ENCODE measurements around the gene LLCFC1.

Gene LLCFC1

DNA sequence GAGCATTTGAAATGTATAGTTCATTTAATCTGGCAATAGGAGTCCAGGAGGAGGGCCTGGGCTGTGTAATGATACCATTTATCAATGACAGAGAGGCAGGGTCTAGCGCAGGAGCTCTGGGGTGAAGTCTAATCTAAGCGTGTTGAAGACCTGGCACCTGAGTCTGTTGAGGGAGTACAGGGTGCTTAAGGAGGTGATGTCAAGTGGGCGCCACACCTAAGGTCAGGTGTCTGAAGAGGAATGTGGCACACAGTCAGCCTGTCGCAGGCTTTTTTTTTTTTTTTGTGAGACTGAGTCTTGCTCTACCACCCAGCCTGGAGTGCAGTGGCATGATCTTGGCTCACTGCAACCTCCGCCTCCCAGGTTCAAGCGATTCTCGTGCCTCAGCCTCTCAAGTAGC, 2.3 kb downstream of the LLCFC1 start:
- H3K4me1 Mint-ChIP-seq (ENCODE audit: low read depth), result no peaks in the 10 kb centered on the region
- no peaks in the 10 kb centered on the region for H3K9me3 Mint-ChIP-seq
- no peak overlapping the region for H3K4me3 Mint-ChIP-seq
- peaks cover 14% of the 10 kb centered on the region for H3K27me3 Mint-ChIP-seq
- H3K36me3 Mint-ChIP-seq (ENCODE audit: low read depth), result no peaks in the 10 kb centered on the region
- no peak overlapping the region for H3K27ac Mint-ChIP-seq
- intact Hi-C loops (cut with micrococcal nuclease), result no loop called here

DNA sequence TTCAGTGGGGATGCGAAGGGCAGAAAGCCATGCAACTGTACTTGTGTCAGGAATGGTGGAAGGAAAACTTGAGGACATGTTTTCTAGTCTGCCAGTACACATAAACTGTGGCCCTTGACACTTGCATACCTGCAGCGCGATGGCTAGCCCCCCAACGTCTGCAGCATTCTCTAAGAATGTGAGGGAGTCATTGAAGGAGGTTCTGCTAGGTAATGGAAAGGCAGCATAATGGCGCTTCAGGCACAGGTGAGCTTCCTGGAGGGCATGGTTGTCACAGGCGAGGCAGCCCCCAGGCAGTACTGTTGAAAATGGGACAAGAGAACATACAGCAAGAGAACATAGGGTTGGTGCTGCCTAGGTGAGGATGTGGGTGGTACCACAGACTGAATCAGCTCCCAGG, 3.5 kb downstream of the LLCFC1 start:
- intact Hi-C loops (cut with micrococcal nuclease), result no loop called here
- Mint-ChIP-seq H3K4me3 (no peak overlapping the region), H3K9me3 (no peaks in the 10 kb centered on the region), H3K36me3 (ENCODE audit: low read depth) (no peaks in the 10 kb centered on the region), H3K27ac (no peak overlapping the region), H3K4me1 (ENCODE audit: low read depth) (no peaks in the 10 kb centered on the region), H3K27me3 (peaks cover 16% of the 10 kb centered on the region)

DNA sequence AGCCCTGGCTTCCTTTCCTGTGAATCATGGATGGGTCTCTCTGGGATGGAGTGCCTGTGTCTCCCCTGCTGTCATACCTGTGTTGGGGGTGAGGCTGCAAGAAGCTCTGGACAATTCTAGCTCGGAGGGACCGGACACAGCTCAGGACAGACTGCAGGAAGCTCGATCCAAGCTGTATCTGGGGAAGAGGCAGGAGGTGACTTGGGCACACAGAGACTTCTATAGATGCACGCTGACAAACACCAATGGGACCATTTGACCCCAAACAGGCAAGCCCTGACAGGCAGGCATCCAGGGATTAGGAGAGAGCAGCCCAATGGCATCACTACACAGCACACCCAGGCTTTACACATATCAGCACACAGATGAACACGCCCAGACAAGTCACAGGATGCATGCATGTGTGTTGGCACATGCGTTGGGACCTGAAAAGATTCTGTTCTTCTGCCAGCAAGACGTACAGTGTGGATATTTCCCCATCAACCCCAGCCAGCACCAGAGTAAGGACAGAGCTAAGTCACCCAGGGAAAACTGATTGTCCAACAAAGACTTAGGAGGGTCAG, 4.5 kb downstream of the LLCFC1 start:
- no peaks in the 10 kb centered on the region for H3K9me3 Mint-ChIP-seq
- intact Hi-C loops (cut with micrococcal nuclease), result no loop called here
- no peak overlapping the region for H3K4me3 Mint-ChIP-seq
- H3K27ac Mint-ChIP-seq, result no peak overlapping the region
- H3K4me1 Mint-ChIP-seq (ENCODE audit: low read depth), result no peaks in the 10 kb centered on the region
- H3K36me3 Mint-ChIP-seq (ENCODE audit: low read depth), result no peaks in the 10 kb centered on the region
- H3K27me3 Mint-ChIP-seq, result peaks cover 13% of the 10 kb centered on the region

DNA sequence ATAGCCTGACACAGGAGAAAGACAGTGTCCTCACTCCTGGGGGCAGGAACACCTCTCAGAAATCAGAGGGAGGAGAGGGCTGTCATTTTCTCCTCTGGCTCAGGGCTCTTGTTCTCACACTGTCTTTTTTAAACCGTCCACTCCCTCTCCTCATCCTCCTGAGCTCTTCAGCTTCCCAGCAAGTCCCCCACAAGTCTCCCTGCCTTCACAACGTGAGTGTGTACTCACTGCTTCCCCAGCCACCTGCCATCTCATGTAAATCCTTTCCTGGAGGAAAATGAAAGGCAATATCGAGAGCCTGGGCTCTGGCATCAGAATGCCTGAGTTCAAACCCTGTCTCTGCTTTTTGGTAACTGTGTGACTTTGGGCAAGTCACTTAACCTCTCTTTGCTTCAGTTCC, 5.7 kb downstream of the LLCFC1 start:
- Mint-ChIP-seq H3K27ac (no peak overlapping the region), H3K9me3 (no peaks in the 10 kb centered on the region), H3K27me3 (peaks cover 13% of the 10 kb centered on the region), H3K4me3 (no peak overlapping the region), H3K4me1 (ENCODE audit: low read depth) (no peaks in the 10 kb centered on the region), H3K36me3 (ENCODE audit: low read depth) (no peaks in the 10 kb centered on the region)
- intact Hi-C loops (cut with micrococcal nuclease), result no loop called here

GRCh38 chr7:142948603-142949002, 9.3 kb downstream of the LLCFC1 start:
- intact Hi-C loops (cut with micrococcal nuclease), result no loop called here
- peaks cover 16% of the 10 kb centered on the region for H3K27me3 Mint-ChIP-seq
- H3K9me3 Mint-ChIP-seq, result peaks cover 2% of the 10 kb centered on the region
- no peaks in the 10 kb centered on the region for H3K4me1 Mint-ChIP-seq (ENCODE audit: low read depth)
- H3K27ac Mint-ChIP-seq, result no peak overlapping the region
- no peak overlapping the region for H3K4me3 Mint-ChIP-seq
- H3K36me3 Mint-ChIP-seq (ENCODE audit: low read depth), result no peaks in the 10 kb centered on the region

DNA sequence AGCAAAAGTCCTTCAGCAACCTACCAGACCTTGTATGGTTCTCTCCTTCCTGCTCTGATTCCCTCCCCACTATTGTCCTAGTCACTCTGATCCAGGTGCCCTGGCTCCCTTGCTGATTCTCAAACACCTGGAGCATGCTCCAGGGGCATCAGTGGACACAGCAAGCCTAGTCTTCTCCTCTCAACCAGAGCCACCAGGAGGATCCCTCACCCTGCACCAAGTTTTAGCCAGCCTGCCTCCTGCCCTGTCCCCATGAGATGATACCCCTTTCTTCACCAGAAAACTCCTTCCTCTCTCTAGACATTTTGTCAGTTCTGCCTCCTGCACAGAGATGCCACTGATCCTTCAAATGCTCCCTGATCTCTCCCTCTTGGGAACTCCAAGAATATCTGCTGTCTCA, 11.0 kb downstream of the LLCFC1 start:
- Mint-ChIP-seq H3K36me3 (ENCODE audit: low read depth) (no peaks in the 10 kb centered on the region), H3K27ac (peak overlapping the region; percentile 20)
- intact Hi-C loops (cut with micrococcal nuclease), result no loop called here

GRCh38 chr7:142954680-142955268, 15.5 kb downstream of the LLCFC1 start:
- Mint-ChIP-seq H3K27me3 (peaks cover 25% of the 10 kb centered on the region), H3K9me3 (peaks cover 35% of the 10 kb centered on the region), H3K36me3 (ENCODE audit: low read depth) (peaks cover 8% of the 10 kb centered on the region), H3K27ac (no peak overlapping the region), H3K4me3 (no peak overlapping the region), H3K4me1 (ENCODE audit: low read depth) (no peaks in the 10 kb centered on the region)
- intact Hi-C loops (cut with micrococcal nuclease), result no loop called here

More for the DNA sequence above, 11.0 kb downstream of the LLCFC1 start:
- no peaks in the 10 kb centered on the region for H3K4me1 Mint-ChIP-seq (ENCODE audit: low read depth)
- H3K27me3 Mint-ChIP-seq, result peaks cover 17% of the 10 kb centered on the region
- no peak overlapping the region for H3K4me3 Mint-ChIP-seq
- peaks cover 14% of the 10 kb centered on the region for H3K9me3 Mint-ChIP-seq

DNA sequence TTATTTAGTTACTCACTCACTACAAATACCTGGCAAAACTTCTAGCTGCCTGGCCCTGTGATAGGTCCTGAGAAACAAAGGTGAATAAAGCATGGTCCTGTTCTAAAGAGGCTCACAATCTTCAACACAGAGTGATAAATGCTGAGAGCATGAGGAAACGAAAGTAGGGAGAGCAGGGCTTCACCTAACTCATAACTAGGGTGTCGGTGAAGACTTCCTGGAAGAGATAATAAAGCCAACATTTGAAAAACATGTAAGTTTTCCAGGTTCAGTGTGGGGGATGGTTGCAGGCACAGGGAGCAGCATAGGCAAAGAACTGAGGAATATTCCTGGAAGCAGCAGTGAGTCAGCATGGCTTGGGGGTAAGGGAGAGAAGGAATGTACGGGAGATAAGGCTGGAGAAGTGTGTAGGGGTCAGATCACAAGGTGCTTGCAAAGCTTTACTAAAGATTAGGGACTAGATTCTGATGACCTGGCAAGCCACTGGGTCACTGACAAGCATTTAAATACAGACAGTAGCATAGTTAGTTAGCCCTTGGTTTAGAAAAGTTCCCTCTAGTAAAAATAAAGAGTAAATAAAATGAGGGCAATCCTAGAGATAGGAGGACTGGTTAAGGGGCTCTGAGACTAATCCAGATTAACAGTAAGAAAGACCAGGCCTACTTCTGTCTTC, 17.8 kb downstream of the LLCFC1 start:
- Mint-ChIP-seq H3K4me1 (ENCODE audit: low read depth) (no peaks in the 10 kb centered on the region), H3K27me3 (peaks cover 29% of the 10 kb centered on the region), H3K27ac (no peak overlapping the region), H3K36me3 (ENCODE audit: low read depth) (peaks cover 8% of the 10 kb centered on the region), H3K9me3 (peaks cover 35% of the 10 kb centered on the region), H3K4me3 (no peak overlapping the region)
- intact Hi-C loops (cut with micrococcal nuclease), result no loop called here

- no peak overlapping the region for H3K4me3 Mint-ChIP-seq
- H3K27ac Mint-ChIP-seq, result no peak overlapping the region
- intact Hi-C loops (cut with micrococcal nuclease), result no loop called here
- H3K27me3 Mint-ChIP-seq, result peaks cover 29% of the 10 kb centered on the region
- peaks cover 35% of the 10 kb centered on the region for H3K9me3 Mint-ChIP-seq
- peaks cover 8% of the 10 kb centered on the region for H3K36me3 Mint-ChIP-seq (ENCODE audit: low read depth)
- no peaks in the 10 kb centered on the region for H3K4me1 Mint-ChIP-seq (ENCODE audit: low read depth)
Measured at GRCh38 chr7:142957723-142958122, 18.4 kb downstream of the LLCFC1 start.

DNA sequence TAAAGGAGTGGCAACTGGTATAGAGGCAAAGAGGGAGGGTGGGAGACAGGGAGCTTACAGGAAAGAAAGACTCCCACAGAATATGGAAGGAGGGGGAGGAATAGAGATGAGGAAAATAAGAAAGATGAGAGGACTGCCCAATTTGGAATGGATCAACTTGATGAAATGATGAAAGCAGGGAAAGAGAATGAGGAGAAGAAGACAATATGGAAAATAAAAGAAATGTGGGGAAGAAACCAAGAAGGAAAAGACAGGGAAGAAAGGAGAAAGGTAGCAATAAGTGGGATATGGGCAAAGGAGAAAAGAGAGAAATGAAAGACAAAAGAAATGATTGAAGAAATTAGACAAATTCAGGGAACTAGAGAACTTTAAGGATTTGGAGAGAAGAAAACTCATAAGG, 19.9 kb downstream of the LLCFC1 start:
- peaks cover 19% of the 10 kb centered on the region for H3K27me3 Mint-ChIP-seq
- peaks cover 1% of the 10 kb centered on the region for H3K4me1 Mint-ChIP-seq (ENCODE audit: low read depth)
- peaks cover 27% of the 10 kb centered on the region for H3K9me3 Mint-ChIP-seq
- no peak overlapping the region for H3K27ac Mint-ChIP-seq
- H3K36me3 Mint-ChIP-seq (ENCODE audit: low read depth), result peaks cover 8% of the 10 kb centered on the region
- H3K4me3 Mint-ChIP-seq, result no peak overlapping the region
- intact Hi-C loops (cut with micrococcal nuclease), result no loop called here

DNA sequence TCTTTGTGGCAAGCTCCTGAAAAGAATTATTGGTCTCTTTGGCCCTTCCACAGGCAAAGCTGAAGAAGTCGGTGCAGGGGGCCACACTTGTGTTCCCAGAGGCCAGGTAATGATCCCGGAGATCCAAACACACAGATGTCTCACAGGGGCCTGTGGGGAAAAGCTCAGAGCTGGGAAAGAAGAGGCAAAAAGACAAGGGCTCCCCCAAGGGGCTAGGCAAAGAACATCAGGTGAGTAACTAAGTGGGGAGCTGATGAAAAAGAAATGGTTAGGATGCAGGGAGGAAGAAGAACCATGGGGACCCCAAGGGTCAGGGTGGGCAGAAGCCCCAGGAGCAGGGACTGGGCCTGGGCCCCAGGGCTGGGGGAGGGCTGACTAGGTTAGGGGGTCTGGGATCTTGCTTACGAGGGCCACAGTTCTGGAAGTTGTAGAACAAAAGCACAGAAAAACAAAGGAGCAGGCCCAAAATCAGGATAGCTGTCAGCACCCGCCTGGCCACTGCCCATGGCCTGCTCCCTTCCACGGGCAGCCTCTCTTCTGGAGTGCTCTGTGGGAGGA, 21.8 kb downstream of the LLCFC1 start:
- Mint-ChIP-seq H3K36me3 (ENCODE audit: low read depth) (peaks cover 2% of the 10 kb centered on the region), H3K27me3 (peaks cover 19% of the 10 kb centered on the region), H3K4me3 (no peak overlapping the region), H3K27ac (no peak overlapping the region), H3K4me1 (ENCODE audit: low read depth) (peaks cover 5% of the 10 kb centered on the region), H3K9me3 (peaks cover 13% of the 10 kb centered on the region)
- intact Hi-C loops (cut with micrococcal nuclease), result loop anchor here (2.0 kb wide), 1 partner anchor 80 kb away; no protein-coding TSS in a partner anchor

DNA sequence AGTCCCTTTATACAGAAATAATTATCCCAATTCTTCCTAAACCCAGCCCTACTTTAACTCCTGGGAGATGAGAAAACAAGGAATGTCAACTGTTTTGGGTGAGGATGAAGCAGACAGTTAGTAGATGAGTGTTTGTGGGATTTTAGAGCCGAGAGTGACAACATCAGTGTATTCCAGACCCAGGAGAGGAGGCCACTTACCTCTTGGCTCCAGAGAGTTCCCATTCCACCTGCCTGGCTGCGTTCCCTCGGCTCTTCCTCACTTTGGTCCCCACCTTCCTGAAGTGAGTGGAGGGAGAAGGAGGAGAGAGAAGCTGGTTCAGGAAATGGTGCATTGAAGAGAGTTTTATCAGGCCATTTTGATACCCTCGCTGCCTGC, 22.3 kb downstream of the LLCFC1 start:
- no peaks in the 10 kb centered on the region for H3K36me3 Mint-ChIP-seq (ENCODE audit: low read depth)
- H3K27me3 Mint-ChIP-seq, result peaks cover 19% of the 10 kb centered on the region
- H3K27ac Mint-ChIP-seq, result no peak overlapping the region
- peaks cover 8% of the 10 kb centered on the region for H3K9me3 Mint-ChIP-seq
- peaks cover 5% of the 10 kb centered on the region for H3K4me1 Mint-ChIP-seq (ENCODE audit: low read depth)
- H3K4me3 Mint-ChIP-seq, result no peak overlapping the region
- intact Hi-C loops (cut with micrococcal nuclease), result loop anchor here (2.0 kb wide), 1 partner anchor 81 kb away; no protein-coding TSS in a partner anchor

DNA sequence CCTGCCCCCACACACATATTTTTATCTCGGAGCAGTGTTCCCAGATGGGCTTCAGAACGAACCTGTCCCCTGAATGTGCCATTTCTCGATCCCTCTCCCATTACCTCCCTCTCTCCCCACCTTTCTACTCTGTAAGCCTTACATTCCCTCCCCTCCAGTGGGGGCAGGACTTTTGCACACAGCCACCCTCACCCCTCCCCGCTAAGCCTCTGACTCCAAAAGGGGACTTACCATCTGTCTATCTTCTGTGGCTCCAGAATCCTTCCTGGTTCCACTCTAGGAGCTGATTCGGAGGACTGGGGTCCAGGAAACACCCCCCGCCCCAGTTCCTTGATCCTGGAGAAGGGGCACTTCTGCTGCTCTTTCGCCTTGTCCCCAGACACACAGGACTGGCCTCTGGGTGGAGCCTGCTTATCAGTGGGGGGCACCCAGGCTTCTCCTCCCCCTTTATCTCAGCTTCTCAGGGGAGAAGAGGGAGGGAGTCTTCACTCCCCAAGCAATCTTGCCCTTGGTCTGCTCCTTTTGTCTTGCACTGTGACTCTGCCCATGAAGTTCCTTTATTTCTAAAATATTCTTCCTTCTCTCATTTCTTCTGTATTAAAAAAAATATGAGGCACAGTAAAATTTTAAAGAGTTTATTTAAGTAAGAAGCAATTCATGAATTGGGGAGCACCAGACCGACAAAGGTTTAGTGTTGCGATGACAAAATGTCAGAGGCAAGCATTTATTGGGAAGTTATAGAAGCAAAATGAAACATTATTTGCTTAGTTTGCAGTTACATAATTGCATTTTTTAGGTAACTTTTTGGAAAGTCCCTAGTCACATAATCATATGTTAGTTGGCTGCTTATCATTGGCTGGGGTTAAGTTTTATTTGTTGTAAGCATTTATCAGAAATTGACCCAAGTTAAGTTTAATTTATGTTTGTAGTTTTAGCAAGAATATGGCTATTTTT, 23.0 kb downstream of the LLCFC1 start, which contains the start of gene KEL:
Gene KEL, minus strand, starts transcription at position 391 of the 954 bp plus-strand sequence. Its CDS starts 157 bp downstream, at position 234.
- Mint-ChIP-seq H3K4me3 (no peak within 1 kb of the TSS), H3K36me3 (ENCODE audit: low read depth) (no peaks in the 10 kb centered on the region), H3K27me3 (peaks cover 19% of the 10 kb centered on the region), H3K9me3 (peaks cover 1% of the 10 kb centered on the region), H3K27ac (no peak within 1 kb of the TSS), H3K4me1 (ENCODE audit: low read depth) (peaks cover 5% of the 10 kb centered on the region)
- intact Hi-C loops (cut with micrococcal nuclease), result loop anchor here (2.0 kb wide), 1 partner anchor 81 kb away; no protein-coding TSS in a partner anchor

Measured in dendritic cell treated with granulocyte-macrophage colony-stimulating factor and Interleukin-4, amounts not matched to agents 40 ng/mL and 50 ng/mL, for 4 days (primary cell).